Measurements from ENCODE around the gene FEN1.

The FEN1 gene, protein sequence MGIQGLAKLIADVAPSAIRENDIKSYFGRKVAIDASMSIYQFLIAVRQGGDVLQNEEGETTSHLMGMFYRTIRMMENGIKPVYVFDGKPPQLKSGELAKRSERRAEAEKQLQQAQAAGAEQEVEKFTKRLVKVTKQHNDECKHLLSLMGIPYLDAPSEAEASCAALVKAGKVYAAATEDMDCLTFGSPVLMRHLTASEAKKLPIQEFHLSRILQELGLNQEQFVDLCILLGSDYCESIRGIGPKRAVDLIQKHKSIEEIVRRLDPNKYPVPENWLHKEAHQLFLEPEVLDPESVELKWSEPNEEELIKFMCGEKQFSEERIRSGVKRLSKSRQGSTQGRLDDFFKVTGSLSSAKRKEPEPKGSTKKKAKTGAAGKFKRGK

DNA sequence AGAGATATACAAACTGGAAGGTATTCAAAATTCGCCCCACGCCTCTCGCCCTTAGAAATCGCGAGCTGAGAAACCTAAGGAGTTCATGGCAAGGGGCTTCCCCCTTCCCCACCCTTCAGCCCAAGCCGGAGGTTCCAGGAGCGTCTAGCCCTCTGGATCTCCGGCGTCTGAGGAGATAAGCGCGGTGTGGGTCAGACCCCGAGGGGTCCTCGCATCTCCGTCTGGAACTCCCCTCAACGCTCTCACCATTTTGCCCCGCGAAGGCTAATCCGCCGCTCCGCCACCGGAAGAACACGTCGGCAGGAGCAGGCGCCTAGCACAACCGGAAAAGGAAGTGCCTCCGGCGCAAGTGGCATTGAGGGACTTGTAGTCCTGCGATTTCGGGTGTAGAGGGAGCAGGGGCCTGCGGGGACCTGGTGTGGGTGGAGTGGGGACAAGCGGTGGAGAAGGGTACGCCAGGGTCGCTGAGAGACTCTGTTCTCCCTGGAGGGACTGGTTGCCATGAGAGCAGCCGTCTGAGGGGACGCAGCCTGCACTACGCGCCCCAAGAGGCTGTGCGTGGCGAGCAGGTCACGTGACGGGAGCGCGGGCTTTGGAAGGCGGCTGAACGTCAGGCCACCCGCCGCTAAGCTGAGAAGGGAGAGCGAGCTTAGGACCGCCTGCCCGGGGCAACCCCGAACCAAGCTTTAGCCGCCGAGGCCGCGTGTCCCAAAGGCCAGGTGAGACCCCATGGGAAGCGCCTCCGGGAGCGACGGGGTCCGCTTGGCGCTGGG, at the start of gene FEN1, which contains the start of gene TMEM258:
Gene FEN1 (plus strand): TSS at position 602 of the 773 bp plus-strand sequence. CDS start 2,451 bp downstream, outside the sequence.
Gene TMEM258 (minus strand): TSS at position 290 of the 773 bp plus-strand sequence. CDS start 41 bp downstream, at position 249.
- peak; percentile 89 for DNase-seq

DNA sequence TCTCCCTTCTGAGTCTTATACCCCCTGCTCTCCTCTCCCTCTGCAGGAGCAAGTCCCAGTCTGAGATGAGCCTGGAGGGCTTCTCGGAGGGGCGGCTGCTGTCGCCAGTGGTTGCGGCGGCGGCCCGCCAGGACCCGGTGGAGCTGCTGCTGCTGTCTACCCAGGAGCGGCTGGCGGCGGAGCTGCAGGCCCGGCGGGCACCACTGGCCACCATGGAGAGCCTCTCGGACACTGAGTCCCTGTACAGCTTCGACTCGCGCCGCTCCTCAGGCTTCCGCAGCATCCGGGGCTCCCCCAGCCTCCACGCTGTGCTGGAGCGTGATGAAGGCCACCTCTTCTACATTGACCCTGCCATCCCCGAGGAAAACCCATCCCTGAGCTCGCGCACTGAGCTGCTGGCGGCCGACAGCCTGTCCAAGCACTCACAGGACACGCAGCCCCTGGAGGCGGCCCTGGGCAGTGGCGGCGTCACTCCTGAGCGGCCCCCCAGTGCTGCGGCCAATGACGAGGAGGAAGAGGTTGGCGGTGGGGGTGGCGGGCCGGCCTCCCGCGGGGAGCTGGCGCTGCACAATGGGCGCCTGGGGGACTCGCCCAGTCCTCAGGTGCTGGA, 49.1 kb upstream of the FEN1 start:
- no peak for DNase-seq

DNA sequence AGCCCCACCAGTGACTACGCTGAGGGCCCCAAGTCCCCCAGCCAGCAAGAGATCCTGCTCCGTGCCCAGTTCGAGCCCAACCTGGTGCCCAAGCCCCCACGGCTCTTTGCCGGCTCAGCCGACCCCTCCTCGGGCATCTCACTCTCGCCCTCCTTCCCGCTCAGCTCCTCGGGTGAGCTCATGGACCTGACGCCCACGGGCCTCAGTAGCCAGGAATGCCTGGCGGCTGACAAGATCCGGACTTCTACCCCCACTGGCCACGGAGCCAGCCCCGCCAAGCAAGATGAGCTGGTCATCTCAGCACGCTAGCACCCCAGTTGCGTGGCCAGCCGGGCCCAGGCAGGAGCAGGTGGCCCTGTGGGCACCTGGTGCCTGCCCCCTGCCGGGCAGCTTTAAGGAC, 48.5 kb upstream of the FEN1 start:
- no peak for DNase-seq

DNA sequence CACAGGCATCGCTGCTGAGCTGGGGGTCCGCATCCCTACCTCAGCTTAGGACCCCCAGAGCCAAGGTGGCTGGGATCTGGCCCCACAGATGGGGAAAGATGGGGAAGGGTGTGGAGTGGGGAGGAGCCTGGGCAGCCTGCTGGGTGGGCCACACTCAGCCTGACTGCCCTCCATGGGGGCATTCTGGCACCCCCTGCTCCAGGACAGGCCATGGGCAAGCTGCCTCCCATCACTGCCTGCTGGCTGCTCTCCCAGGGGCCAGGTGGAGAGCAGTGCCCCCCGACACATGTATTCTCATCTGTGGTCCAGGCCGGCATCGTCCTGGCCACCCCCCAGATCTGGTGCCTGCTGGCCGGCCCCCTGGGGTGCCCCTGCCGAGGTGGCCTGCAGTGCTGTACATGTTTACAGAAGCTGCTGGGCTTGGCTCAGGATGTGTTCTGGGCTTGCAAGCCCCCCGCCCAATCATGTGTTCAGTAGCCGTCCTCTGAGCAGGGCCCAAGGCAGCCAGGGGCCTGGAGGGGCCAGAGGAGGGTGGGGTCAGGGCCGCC, 48.0 kb upstream of the FEN1 start:
- no peak for DNase-seq

DNA sequence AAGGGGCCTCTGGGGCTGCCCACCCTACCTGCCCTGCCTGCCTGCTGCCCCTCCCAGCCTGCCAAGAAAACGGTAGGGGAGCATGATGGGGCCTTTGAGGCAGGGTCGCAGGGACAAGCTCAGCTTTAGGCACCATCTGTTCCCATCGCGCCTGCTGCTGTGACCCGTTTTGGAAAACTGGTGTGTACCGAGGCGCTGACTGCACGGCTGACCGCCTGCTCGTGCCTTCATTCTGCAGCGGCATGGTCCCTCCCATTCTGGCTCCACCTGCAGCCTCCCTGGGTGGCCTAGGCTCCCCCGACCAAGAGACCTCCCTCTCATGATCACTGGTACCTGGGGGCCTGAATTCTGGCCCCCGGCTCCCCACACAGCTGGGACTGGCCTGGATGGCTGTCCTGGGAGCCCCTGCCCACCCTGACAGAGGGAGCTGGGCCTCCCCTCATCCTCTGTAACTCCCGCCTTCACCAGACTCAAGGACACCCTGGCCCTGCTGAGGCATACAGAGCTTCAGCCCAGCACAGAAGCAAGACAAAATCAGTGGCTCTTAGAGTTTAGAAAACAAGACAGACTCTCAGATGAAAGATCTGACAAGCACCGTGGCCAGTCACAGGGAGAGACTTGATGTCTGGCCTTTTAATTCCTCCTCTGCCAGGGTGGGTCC, 46.8 kb upstream of the FEN1 start:
- no peak for DNase-seq

DNA sequence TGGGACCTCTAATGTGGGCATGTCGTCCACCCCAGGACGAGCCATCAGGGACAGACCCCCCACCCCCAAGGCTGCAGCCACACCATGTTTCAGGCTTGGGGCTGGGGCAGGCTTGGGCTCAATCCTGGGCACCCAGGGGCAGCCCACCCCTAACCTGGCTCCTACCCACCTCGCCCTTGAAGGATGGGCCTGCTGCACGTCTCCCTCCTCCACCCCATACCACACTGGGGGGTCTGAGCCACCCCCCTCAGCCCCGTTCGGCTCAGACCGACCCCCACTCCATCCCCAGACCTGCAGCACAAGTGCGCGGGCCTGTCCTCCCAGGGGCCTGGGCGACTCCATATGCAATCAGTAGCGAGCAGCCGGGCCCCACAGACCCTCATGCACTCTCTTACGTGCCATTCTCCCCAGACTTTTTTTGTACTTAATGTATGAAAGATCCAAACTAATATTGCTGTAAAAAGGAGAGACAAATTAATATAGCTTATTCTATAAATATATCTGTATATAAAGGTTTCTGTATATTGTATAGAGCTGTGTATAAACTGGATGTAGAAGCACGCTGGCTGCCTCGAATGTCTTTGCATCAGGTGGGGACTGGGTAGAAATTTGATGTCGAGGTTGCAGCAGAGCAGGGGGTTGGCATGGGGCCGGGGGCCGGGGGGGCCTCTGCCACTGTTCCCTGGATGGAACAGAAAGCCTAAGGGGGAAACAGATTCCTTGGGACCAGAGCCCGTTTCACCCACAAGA, 46.1 kb upstream of the FEN1 start:
- no peak for DNase-seq

DNA sequence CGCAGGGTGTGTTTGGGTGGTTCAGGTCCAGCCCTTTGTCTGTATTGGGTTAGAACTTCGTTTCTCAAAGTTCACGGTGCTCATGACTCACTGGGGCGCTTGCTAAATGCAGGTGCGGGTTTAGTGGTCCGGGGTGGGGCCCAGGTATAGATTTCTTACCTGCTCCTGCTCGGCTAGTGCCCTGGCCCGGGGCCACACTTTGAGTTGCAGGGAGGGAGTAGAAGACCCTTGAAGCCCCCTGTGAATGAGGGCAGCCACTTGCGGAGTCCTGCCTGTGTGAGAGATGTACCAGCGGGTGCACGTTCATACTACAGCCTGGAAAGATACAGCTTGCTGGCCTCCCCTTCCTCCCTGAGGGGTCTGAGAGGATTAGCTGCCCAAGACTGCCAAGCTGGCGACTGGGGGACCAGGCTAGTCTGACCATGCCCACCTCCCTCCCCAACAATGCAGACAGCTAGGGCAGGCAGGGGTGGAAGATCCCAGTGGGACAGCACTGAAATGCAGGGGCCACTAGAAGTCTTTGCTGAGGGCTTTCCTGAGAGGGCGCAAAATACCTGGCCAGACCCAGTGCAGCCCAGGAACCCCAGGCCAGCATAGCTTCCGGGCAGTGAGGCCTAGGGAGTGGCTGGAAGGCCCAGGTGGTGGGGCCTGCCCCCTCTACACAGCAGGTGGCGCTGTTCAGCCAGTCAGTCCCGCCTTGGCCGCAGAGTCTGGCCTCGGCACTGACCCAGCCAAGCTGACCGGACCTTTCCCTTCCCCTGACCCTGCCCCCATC, 45.3 kb upstream of the FEN1 start:
- DNase-seq, result peak; percentile 26

DNA sequence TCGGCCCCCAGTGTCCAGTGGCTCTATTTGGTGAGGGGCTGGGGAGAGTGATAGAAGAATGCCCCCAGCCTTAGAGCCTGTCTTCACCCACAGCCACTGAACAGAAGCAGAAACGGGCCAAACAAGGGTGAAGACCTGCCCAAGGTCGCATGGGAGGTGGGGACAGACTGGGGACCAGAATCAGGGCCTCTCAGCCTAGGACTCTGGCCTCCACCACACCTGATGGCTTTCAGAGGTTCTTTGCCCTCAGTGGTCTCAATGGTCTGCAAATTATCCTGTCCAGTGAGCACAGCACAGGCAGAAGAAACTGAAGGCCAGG, 44.8 kb upstream of the FEN1 start:
- DNase-seq, result no peak

DNA sequence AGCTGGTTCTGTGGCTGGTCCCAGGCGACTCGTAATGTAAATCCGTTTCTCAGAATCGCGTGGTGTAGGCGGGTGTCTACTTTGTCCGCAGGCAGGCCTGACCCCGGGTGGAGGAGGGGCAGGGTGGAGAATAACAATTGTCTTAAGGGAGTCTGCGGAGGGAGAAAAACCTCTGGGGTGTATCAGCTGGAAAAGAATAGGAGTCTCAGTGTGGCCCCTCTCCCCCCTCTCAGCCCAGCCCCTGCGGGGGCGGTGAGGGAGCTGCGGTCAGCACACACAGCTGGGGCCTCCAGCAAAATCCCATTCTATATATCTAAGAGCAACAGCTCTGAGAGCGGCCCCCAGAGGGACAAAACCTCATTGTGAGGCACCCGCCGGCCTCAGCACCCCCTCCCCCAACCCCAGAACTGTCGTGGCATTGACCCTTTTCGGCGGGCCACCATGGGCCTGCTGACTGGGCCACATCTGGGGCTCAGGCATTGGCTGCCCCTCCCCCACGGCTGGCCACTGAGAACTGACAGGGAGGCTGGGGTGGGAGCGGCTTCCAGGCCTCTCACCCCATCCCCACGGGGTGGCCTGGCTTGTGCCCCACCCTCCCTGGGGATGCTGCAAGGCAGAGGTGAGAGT, 43.0 kb upstream of the FEN1 start:
- DNase-seq, result no peak

DNA sequence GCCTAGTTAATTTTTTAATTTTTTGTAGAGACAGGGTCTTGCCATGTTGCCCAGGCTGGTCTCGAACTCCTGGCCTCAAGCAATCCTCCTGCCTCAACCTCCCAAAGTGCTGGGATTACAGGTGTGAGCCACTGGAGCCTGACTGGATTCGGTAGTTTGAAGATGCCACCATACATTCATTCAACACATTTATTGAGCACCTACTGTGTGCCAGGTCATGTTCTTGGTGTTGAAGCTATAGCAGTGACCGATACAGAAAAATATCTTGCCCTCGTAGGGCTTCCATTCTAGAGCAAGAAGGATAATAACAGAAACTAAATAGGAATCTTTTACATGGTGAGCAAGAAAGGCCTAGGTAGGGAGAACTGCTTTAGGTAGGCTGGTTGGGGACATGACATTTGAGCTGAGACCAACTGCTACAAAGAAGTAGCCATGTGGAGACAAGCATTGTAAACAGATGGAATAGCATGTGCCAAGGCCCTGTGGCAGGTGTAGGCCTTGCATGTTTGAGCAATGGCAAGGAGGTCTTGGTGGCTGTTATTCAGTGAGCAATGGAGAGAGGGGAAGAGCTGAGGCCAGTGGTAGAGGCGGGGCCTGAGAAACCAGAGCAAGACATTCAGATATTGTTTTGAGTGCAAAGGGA, 42.0 kb upstream of the FEN1 start:
- DNase-seq, result no peak

DNA sequence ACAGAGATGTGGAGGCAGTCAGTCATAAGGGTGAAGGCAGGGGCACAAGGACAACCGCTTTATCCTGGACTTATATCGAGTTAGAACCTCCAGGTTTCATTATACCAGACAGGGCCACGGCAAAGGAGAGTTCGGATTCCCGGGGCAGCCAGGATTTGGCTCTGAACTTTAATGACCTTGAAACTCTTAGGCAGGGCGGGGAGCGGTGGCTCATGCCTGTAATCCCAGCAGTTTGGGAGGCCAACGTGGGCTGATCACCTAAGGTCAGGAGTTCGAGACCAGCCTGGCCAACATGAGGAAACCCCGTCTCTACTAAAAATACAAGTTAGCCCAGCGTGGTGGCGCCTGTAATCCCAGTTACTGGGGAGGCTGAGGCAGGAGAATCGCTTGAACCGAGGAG, 41.3 kb upstream of the FEN1 start:
- no peak for DNase-seq

DNA sequence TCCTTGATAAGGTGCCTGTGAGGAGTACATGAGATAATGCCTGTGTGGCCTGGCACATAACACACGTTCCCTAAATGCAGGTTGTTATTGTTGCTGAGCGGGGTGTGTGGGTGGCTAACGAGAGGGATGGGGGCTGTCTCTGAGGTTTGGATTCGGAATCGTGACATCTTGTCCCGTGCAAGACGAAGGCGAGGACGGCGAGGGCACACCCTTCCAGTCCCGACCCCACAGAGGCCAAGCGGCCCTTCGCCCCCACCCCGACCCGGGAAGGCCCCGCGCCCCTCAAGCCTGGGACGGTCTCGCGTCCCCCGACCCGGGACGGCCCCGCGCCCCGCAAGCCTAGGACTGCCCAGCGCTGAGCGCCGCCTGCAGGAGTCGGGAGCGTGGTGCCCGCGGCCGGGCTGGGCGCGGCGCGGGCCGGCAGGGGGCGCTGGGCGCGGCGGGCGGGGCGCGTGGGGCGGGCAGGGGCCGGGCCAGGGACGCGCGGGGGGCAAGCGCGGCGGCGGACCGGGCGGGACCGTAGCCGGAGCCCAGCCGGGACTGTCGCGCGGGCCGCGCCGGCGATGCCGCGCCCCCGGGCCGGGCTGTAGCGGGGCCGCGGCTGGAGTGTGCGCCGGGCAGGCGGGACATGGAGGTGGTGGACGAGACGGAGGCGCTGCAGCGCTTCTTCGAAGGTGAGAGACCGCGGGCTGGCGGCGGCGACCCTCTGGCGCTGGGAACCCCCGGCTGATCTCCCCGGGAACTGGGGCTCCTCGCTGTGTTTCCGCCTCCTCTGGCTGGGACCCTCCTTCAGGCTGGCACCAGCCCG, 40.4 kb upstream of the FEN1 start, which contains the start of gene MYRF:
Gene MYRF (plus strand): TSS at position 520 of the 808 bp plus-strand sequence. CDS start 109 bp downstream, at position 629.
- DNase-seq, result peak; percentile 65

DNA sequence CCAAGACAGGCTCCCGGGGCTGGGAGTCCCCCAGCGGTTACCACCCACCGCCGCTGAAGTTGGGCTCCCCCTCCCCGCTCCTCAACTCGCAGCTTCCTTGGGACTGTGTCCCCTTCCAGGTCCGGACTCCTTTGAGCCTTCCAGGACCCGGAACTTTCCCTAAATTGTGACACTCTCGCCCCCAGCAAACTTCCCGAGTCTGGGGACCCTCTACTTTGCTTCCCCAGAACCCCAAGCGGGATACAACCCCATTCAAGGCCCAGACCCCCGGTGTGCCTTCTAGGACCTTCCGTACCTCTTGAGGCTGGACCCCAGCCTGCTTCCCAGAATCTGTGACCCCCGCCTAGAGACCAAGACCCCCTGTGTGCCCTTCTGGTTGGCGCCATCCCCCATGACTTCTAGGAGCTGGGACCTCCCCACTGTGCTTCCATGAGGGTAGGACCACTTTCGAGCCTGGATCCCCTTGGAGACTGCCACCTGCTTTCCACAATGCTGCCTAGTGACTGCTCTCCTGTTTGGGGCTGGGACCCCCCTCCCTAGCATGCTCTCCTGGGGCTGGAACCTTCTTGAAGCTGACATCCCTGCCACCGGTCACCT, 39.7 kb upstream of the FEN1 start:
- no peak for DNase-seq

DNA sequence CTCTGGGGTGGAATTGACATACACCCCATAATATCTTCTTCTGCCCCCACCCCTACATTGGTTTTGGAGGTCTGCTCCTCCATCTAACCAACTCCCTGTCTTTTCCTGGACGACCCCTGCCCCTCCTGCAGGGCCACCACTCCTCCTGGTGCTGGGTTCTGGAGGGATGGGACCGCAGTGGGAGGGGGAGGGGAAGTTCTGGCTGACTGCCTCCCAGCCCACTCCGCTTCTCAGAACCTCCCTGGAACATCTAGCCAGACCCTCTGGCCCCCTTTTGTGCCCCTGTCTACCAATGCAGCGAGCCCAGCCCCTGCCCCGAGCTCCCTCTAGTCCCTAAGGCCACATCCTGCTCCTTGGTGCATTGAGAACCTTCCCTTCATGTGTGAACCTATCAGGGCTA, 39.0 kb upstream of the FEN1 start:
- DNase-seq, result no peak

DNA sequence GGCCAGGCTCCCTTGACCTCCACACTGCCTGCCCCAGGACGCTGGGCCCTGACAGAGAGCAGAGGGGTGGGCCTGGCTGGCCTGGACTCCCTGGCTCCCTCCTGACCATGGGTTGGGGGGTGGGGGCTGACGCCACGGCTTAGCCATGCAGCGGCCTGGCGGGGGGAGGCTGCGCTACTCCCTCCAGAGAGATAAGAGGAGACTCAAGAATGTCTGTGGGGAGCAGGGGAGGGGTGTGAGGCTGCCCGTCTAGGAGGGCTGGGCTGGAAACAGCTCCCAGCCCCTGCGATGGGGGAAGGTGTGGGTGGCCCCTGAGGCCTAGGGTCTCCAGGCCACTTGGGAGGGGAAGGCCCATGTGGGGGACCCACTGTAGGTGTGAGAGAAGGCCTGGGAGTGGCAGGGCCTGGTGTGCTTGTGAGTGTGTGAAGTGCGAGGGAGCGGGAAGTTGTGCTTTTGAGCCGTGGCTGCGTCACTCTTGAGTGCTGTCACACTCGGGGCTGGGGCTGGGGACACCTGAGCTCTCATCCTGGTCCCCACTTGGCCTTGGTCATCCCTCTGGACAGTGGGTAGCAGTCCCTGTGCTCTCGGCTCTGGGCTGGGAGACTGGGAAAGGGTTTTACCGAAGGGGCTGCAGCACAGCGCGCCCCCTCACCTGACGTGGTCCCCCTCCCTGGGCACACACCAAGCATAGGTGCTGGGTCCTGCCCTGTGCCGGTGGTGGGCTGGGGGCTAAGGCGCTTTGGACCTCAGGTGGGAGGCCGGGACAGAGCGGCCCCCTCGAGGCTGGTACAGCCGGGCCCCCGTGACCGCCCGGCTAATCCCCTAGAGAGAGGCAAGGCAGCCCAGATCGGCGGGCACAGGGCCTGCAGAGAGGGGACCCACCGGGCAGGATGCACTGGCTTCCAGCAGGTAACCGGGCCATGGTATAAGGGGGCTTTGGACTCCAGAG, 37.9 kb upstream of the FEN1 start:
- DNase-seq, result no peak

DNA sequence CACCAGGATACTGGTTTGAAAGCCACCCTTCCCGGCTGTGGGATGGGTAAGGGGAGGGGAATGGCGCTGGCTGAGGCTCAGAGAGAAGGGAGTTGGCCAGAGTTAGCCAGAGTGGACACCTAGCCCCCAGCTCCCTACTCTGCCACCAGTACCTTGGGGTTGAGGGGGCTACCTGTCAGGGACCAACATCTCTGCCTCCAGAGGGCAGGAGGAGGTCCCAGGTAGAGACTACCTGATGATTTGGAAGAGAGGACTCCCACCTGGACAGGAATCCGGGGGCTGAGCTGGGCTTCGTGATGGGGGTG, 36.6 kb upstream of the FEN1 start:
- DNase-seq, result no peak

DNA sequence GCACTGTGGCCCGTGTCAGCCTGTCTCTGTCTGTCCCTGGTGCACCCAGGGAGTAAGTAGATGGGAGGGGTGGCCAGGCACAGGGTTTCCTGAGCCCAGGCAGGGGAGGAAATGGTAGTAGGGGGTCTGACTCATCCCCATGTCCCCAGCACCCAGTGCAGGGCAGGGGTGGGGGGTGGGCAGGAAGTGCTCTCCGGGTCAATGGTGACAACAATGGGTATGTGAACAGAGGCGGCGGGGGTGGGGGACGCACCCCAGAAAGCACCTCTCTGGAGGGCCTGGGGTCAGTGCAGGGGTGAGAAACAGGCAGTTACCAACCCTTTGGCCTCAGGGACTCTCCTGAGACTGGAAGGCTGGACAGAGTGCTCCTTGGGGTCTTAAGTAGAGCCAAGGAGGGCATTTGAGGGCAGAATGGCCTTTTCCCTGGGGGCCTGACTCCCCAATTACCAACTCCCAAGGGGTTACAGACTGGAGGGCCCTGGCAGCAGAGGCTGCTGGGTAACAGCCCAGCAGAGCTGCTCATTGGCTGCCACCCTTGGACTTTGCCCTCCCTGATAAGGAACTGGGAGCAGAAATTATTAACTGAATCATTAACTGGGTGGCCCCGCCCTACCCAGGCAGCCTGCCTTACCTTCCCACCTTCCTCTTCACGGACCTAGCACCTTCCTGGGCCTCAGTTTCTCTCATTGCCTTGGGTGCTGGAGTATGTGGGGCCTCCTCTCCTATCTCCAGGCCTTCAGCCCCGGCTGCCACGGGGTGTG, 36.1 kb upstream of the FEN1 start:
- DNase-seq, result peak; percentile 23
